D721Med (cell line): ENCODE results near the gene RDH8.
"Not testable (repeated sequence)": the region's sequence is repeated elsewhere in the genome, so short reads cannot be mapped to it uniquely, and the experiment has no call there.

Experiments
- DNase-seq: peaks from one replicate; pipeline ENCODE4 v3.0.0; 2011; ENCODE audit warnings: low spot score; ENCODE audit not compliant: insufficient read length
- FAIRE-seq: peaks from 2 replicates; lab custom pipeline; 2011; peaks lifted over from hg19 to GRCh38; lab: Jason Lieb, UNC
- TF ChIP-seq, protein P1 (sequence below): IDR thresholded peaks from 2 replicates; pipeline ENCODE4 v1.5.1; 2012; ENCODE audit warnings: mild to moderate bottlenecking, control low read depth; ENCODE audit not compliant: insufficient read depth; ENCODE audit errors: missing control alignments

RDH8 gene

DNA sequence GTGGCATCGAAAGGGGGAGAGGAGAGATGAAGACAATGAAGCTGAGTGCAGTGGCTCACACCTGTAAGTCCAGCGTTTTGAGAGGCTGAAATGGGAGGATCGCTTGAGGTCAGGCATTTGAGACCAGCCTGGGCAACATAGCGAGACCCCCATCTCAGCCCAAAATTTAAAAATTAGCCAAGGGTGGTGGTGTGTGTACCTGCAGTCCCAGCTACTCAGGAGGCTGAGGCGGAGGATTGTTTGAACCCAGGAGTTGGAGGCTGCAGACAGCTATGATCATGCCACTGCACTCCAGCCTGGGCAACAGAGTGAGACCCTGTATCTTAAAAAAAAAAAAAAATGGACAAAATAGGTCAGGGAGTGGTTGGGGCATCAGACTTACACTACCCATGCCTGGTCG is 7.6 kb downstream of the RDH8 start:
- FAIRE-seq (no peak), DNase-seq (no peak)
- TF ChIP-seq, protein P1, sequence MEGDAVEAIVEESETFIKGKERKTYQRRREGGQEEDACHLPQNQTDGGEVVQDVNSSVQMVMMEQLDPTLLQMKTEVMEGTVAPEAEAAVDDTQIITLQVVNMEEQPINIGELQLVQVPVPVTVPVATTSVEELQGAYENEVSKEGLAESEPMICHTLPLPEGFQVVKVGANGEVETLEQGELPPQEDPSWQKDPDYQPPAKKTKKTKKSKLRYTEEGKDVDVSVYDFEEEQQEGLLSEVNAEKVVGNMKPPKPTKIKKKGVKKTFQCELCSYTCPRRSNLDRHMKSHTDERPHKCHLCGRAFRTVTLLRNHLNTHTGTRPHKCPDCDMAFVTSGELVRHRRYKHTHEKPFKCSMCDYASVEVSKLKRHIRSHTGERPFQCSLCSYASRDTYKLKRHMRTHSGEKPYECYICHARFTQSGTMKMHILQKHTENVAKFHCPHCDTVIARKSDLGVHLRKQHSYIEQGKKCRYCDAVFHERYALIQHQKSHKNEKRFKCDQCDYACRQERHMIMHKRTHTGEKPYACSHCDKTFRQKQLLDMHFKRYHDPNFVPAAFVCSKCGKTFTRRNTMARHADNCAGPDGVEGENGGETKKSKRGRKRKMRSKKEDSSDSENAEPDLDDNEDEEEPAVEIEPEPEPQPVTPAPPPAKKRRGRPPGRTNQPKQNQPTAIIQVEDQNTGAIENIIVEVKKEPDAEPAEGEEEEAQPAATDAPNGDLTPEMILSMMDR = no peak

DNA sequence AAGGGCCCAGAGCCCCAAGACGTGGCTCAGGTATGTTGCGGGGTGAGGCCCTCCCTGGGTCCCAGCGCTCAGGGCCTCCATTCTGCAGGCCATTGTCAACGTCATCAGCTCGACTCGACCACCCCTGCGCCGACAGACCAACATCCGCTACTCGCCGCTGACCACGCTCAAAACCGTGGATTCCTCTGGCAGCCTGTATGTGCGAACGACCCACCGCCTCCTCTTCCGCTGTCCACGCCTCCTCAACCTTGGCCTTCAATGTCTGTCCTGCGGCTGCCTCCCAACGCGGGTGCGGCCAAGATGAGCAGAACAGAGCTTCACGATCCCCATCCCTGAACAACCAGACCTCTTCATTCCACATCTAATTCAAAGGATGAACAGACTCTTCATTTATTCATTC is 8.2 kb downstream of the RDH8 start:
- DNase-seq (no peak), FAIRE-seq (no peak)
- TF ChIP-seq, protein P1 = no peak

DNA sequence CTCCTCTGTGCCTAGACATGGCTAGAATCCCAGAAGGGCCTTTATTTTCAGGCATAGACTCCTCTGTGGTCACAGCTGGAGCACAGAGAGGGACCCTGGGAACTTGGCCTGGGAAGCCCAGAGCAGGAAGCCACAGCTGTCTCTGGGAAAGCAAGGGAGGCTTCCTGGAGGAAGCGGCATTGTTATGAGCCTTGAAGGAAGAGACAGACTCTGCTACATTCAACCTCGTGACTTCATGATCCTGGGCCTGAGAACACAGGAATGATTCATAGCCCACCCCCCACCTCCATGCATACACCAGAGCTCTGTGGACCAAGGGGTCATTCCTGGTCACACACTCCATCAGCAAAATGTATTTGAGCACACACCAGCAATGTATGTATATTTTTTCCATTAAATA is 8.6 kb downstream of the RDH8 start:
- TF ChIP-seq, protein P1 = no peak
- FAIRE-seq (no peak), DNase-seq (no peak)

DNA sequence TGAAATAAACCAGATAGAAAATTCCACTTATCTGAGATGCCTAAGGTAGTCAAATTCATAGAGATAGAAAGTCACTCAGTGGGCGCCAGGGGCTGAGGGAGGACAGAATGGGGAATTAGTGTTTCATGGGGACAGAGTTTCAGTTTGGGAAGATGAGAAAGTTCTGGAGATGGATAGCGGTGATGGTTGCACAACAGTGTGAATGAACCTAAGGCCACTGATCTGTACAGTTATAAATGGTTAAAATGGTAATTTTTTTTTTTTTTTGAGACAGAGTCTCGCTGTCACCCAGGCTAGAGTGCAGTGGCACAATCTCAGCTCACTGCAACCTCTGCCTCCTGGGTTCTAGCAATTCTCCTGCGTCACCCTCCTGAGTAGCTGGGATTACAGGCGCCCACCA is 9.8 kb downstream of the RDH8 start:
- FAIRE-seq, DNase-seq: not testable (repeated sequence)

DNA sequence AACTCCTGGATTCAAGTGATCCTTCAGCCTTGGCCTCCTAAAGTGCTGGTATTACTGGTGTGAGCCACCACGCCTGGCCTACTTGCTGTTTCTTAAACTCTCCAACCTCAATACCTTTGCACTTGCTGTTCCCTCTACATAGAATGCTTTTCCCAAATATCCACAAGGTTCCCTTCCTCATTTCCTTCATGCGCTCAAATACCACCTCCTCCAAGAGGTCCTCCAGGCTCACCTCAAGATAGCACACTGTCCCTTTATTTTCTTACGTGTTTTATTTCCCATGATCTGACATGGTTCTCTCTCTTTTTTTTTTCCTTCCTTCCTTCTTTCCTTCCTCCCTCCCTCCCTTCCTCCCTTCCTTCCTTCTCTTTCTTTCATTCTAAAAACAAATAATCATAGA is 13.5 kb downstream of the RDH8 start:
- FAIRE-seq = no peak
- TF ChIP-seq, protein P1 = no peak
- no peak for DNase-seq

DNA sequence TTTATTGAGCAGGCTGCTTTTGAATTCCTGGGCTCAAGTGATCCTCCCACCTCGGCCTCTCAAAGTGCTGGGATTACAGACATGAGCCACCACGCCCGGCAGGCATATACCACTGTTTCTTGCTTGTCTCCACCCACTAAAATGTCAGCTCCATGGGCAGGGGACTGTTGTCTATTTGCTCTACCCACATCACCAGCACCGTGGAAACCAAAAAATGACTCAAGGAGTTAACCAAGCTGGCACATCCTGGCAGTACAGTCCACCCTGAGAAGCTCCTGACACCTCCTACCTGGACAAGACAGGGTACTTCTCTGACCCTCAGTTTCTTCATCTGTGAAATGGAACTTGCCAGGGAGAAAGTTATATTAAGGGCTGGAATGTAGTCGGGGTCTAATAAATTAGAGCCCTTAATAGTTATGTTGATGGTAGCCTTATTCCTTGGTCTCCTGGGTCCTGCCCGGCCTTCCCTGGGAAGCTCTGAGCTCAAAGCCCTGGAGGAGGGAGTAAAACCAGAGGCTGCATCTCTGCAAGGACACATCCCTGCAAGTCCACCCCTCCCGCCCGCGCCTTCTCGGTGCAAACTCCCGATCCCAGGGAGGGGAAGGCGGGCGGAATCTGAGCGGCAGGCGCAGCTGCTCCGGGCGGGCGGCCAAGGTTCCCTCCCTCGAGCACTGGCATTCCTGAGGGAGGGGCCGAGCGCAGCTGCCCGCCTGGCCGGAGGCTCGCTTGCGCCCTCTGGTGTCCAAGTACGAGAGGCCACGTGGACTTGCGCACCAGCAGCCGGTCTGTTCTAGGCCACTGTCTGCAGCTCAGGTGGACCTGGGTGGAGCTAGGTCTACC is 14.1 kb downstream of the RDH8 start:
- TF ChIP-seq, protein P1 = peak; percentile 84
- DNase-seq (peak; percentile 90), FAIRE-seq (no peak)

DNA sequence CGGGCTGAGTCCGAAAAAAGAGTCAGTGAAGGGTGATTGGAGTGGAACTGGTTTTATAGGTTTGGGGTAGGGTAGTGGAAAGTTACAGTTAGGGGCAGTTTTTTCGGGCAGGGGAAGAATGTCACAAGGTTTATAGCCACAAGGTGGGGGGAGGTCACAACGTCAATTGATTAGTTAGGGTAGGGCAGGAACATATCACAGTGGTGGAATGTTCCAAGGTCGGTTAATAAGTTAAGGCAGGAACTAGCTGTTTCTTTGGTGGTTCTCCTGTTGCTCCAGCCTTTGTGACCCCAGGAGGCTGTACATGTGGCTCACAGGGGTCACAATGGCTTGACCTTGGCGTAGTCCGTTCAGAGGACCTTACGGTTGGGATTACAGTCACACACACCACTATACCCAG is 20.3 kb downstream of the RDH8 start:
- FAIRE-seq (no peak), DNase-seq (no peak)
- TF ChIP-seq, protein P1 = no peak

DNA sequence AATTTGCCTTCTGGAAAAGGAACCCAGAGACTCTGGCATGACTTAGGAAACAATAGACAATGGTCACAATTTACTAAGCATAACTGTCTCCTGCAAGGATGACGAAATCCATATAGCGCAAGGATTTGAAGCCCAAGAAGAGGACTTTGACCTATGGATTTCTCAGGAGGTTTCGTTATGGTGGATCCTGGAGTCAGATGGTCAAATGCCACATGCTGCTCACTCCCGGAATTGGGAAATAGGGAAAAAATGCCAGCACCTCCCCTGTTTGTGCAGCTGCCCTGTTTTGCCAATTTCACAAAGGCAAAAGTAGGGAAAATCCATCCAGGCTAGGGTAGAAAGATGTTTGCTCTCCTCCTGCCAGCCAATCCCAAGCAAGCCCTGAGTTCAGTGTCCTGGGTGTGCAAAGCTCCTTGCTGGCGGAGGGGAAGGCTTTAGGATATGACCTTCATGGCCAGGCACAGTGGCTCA is 23.4 kb downstream of the RDH8 start:
- FAIRE-seq (no peak), DNase-seq (no peak)
- TF ChIP-seq, protein P1 = no peak
